Colonic mucosa (tissue), 4 donors: Measurements from ENCODE around the gene PLCB1. TPM values are rescaled to one million over a fixed set of nuclear protein-coding genes. Genes with fewer than 3 reads are reported as not detected.

ENCODE experiments used
- DNase-seq: peaks from one replicate; pipeline ENCODE4 v3.0.0-alpha.2; 2020
- H3K27ac ChIP-seq: fragments of 200-600 bp; one replicate; pipeline ENCODE4 v1.8.0; 2021
- H3K27me3 ChIP-seq: fragments of 200-600 bp; one replicate; pipeline ENCODE4 v1.8.0; 2021
- H3K36me3 ChIP-seq: fragments of 200-600 bp; one replicate; pipeline ENCODE4 v1.8.0; 2021
- H3K4me1 ChIP-seq: fragments of 200-600 bp; one replicate; pipeline ENCODE4 v1.8.0; 2021; ENCODE audit warnings: mild to moderate bottlenecking
- H3K4me3 ChIP-seq: fragments of 200-600 bp; one replicate; pipeline ENCODE4 v1.8.0; 2021
- H3K9ac ChIP-seq, 2 donors: one replicate each; pipeline ENCODE4 v1.7.0; 2013; ENCODE audit warnings: control low read depth in 2 of 2, low read depth in 2 of 2, low read length in 2 of 2
- H3K9me3 ChIP-seq: fragments of 200-600 bp; one replicate; pipeline ENCODE4 v1.8.0; 2021
- CTCF ChIP-seq: fragments of 200-600 bp; IDR thresholded peaks from one replicate; pipeline ENCODE4 v1.8.0; 2022; ENCODE audit warnings: antibody characterized with exemption, mild to moderate bottlenecking
- intact Hi-C: fragments of 100-400 bp; cut with DNase I; formaldehyde crosslinking; loops from one replicate; pipeline ENCODE4 v1.14.1; 2022
- total RNA-seq, 2 donors: library from RNA; stranded (reverse); fragmentation: NEBNext Ultra II Directional in 1 of 2; extraction: Animal tissue kit (Norgen Biotek cat#: 25700) in 1 of 2; gene quantifications; one replicate each; pipeline ENCODE4 v1.2.1, GENCODE V29; 2021
- donor health status: healthy.
- donor health status: DM: no; HTN: no; CAD: no.
- donor health status: DM: no; HTN: no; CAD: no.

The PLCB1 gene
- total RNA-seq, 2 donors from 2014 or later, result 8.3 to 9.6 TPM

GRCh38 chr20:8428988-8429387 is 296.9 kb downstream of the PLCB1 start:
- TF ChIP-seq CTCF, result no peak
- no peak for DNase-seq
- H3K27me3 ChIP-seq, result no peaks in the 10 kb centered on the region
- H3K4me1 ChIP-seq, result no peaks in the 10 kb centered on the region
- intact Hi-C loops, result no loop called here
- no peak overlapping the region for H3K9ac ChIP-seq
- H3K27ac ChIP-seq, result no peak overlapping the region
- H3K36me3 ChIP-seq, result no peaks in the 10 kb centered on the region
- no peaks in the 10 kb centered on the region for H3K9me3 ChIP-seq
- H3K4me3 ChIP-seq, result no peak overlapping the region

GRCh38 chr20:8431538-8432434 is 299.7 kb downstream of the PLCB1 start:
- no peak overlapping the region for H3K9ac ChIP-seq
- H3K9me3 ChIP-seq, result no peaks in the 10 kb centered on the region
- no peaks in the 10 kb centered on the region for H3K36me3 ChIP-seq
- TF ChIP-seq CTCF, result no peak
- DNase-seq, result peak; percentile 21
- H3K27me3 ChIP-seq, result no peaks in the 10 kb centered on the region
- no peak overlapping the region for H3K4me3 ChIP-seq
- no peak overlapping the region for H3K27ac ChIP-seq
- no peaks in the 10 kb centered on the region for H3K4me1 ChIP-seq
- intact Hi-C loops, result no loop called here

- H3K27ac ChIP-seq, result no peak overlapping the region
- no peaks in the 10 kb centered on the region for H3K4me1 ChIP-seq
- no peak for TF ChIP-seq CTCF
Observed at GRCh38 chr20:8432435-8433148, 300.5 kb downstream of the PLCB1 start.

GRCh38 chr20:8433291-8433690 is 301.2 kb downstream of the PLCB1 start:
- no peak overlapping the region for H3K9ac ChIP-seq
- H3K4me1 ChIP-seq, result no peaks in the 10 kb centered on the region
- intact Hi-C loops, result no loop called here
- no peak overlapping the region for H3K27ac ChIP-seq
- TF ChIP-seq CTCF, result no peak
- no peak for DNase-seq
- H3K9me3 ChIP-seq, result no peaks in the 10 kb centered on the region
- no peaks in the 10 kb centered on the region for H3K27me3 ChIP-seq
- no peaks in the 10 kb centered on the region for H3K36me3 ChIP-seq
- H3K4me3 ChIP-seq, result no peak overlapping the region

More at GRCh38 chr20:8432435-8433148, 300.5 kb downstream of the PLCB1 start:
- Histone ChIP-seq H3K4me3 (no peak overlapping the region), H3K27me3 (no peaks in the 10 kb centered on the region), H3K9me3 (no peaks in the 10 kb centered on the region), H3K36me3 (no peaks in the 10 kb centered on the region), H3K9ac (no peak overlapping the region)
- intact Hi-C loops, result no loop called here
- DNase-seq, result no peak

- H3K27ac ChIP-seq, result no peak overlapping the region
- no peak for DNase-seq
- no peak overlapping the region for H3K9ac ChIP-seq
- TF ChIP-seq CTCF, result no peak
- H3K9me3 ChIP-seq, result no peaks in the 10 kb centered on the region
- intact Hi-C loops, result no loop called here
- H3K4me1 ChIP-seq, result no peaks in the 10 kb centered on the region
- H3K27me3 ChIP-seq, result no peaks in the 10 kb centered on the region
- H3K36me3 ChIP-seq, result no peaks in the 10 kb centered on the region
- no peak overlapping the region for H3K4me3 ChIP-seq
Observed at GRCh38 chr20:8434326-8434876, 302.3 kb downstream of the PLCB1 start.
